HG03565 (cell line): ENCODE results near the gene PMF1.

Experiments
- ATAC-seq: cut with Tn5 transposase; IDR thresholded peaks from one replicate; pipeline ENCODE4 v1.9.1; 2021; ENCODE audit warnings: mild to moderate bottlenecking, moderate library complexity; ENCODE audit not compliant: unreplicated experiment

Gene PMF1

DNA sequence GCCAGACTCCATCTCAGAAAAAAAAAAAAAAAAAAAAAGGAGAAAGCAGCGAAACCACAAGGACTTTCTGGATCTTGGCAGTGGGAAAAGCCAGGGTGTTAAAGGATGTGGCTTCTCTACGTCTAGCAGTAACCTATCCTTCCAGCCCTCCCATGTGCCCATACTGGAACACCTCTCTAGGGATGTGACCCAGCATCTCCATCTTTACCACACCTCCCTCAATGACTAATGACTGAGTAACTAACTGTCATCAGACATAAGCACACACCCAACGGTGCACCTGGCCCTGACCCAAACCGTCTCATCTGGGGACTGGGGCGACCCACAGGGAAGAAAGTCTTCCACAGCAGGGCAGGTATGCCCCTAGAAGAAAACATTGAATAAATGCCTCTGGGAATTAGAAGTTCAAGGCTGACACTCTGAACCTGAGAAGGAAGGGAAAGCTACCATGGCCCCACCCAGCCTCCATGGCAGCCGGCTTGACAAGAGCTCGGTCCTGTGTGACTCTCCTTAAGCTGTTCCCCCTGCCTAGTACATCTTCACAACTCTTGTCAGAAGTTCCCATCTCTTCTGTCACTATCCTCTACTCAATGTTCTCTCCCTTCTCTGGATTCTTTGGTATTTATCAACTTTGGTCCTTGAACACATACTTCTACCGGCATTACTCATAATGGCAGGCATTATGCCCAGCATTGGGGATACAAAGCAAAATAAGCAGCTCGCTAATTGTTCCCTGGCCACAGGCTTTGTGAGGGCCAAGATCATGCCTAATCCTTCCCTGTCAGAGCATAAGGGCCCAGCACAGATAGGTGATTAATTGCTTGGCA, 49.9 kb downstream of the PMF1 start:
- no peak for ATAC-seq

DNA sequence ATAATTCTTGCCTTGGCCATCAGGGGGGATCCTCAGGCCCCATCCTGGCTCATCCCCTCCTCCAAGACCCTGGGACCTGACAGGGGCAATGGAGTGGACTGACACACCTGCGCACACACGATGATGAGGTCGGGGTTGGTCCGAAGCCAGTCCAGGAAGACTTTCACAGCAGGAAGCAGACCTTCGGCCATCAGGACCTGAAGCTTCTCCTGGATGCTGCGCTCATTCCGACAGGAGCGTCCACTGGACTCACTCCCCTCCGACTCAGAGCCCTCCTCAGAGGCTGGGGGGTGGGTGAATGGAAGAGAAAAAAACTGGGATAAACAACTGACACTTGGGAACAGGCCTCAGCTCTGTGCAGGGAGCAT, 50.5 kb downstream of the PMF1 start:
- ATAC-seq: no peak

DNA sequence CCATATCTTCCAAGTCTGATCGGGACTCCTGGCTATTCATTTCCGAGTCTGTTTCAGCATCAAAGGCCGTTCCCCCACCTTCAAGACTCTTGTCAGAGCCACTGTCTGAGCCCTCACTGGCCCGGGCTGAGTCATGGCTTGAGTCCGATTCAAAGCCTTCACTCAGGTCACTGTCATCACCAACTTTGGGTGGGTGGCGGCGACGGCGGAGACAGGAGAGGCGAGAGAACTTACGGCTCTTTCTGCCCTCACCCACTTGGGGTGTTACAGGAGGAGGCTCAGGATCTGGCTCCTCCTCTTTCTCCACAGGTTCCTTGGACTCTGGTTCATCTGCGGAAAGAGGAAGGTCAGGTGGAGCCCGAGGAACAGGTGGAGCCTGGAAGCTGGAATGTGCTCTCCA, 53.2 kb downstream of the PMF1 start:
- no peak for ATAC-seq

DNA sequence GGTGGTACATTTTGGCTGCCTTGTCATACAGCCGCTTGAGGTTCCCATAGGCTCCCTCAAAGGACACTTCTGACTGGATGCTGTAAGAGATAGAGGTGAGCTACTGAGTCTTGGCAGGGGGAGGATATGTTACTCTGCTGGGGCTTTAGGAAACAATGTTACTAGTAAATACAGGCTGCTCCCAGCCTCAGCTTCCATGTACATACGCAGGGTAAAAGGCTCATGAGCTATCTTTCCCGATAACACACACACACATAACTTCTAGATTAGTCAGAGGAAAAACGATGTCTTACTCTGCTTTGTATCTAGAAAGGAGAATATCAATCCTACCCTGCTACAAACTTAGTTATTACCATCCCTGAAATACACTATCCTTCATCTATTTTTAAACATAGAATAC, 55.5 kb downstream of the PMF1 start:
- no peak for ATAC-seq

DNA sequence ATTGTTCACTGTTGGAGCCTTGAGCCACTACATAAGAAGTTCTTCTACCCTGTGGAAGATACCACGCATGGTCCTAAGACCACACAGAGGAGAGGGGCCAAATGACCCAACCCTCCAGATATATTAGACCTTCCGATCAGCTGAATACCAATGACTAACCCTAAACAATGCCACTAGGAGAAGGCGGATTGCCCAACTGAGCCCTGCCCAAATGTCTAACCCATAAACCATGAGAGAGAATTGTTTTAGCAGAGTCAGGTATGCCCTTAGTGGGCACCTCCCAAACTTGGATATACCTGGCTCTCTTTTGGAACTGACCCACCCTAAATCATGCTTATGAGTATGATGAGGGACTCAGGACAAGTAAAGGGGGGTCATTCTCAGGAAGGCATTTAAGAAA, 57.5 kb downstream of the PMF1 start:
- no peak for ATAC-seq

DNA sequence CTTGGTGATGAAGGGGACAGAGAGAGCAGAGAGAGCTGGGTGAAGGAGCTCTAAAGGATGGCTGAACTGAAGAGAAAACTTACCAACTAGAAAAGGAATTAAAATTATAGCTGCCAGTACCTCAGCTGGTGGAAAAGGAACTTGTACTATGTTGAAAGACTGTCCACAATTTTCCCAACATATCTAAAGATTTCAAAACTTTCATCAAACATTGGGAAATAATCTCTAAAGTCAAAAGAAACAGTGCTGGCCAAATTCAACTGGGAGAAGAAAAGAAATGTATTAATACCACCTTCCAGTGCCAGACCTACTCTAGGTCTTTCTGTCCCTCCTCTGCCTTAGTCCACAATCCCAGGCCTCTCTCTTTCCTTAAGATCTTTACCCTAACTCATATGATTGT, 63.7 kb downstream of the PMF1 start:
- ATAC-seq: no peak

DNA sequence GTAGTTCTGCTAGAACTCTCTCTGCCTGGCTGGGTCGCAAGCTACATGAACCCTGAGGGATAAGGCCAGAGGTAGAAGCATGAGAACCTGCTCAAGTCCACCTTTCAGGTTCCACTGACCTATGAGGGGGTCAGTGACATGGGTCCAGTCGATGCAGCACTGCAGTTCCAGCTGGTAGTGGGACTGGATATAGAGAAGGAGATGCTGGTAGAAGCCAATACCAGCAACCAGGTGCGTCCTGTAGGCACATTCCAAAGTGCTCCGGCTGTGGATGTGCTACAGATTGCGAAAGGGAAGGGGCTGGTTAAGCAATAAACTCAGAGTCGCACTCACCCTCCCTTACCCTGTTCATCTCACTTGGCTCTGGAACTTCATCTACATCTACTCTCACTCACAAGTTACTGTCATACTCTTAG, 64.2 kb downstream of the PMF1 start:
- no peak for ATAC-seq

DNA sequence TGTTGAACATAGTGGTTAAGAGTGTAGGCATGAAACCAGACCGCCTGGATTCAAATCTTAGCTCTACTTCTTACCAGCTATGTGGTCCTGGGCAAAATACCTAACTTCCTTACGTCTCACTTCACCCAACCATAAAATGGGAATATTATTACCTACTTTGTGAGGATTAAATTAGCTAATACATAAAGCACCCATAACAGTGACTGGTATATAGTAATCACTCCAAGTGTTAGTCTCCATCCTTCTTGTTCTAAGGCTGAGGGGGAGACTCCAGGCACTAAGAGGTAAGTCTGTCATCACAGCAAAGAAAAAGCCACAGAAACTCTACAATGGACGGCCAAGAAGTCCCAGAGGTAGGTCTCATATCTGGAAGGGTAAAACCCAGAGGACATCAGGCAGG, 67.0 kb downstream of the PMF1 start:
- ATAC-seq: no peak

DNA sequence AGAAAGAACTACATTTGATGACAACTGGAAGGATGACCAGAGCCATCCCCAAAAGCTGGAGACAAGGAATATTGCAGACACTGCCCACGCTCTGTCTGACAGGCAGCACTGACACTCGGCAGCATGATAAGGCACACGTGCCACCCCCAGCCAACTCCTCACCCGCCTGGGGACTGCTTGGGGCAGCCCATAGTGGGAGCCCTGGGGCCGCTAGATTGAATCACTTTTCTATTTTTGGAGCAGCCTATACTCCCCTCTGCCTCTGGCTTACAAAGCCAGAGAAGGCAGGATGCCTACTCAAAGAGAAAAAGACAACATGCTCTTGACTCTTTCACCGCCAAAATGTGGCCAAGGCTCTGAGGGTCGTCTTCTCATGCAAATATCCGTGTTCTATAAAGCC, 68.5 kb downstream of the PMF1 start:
- ATAC-seq: peak; percentile 33

DNA sequence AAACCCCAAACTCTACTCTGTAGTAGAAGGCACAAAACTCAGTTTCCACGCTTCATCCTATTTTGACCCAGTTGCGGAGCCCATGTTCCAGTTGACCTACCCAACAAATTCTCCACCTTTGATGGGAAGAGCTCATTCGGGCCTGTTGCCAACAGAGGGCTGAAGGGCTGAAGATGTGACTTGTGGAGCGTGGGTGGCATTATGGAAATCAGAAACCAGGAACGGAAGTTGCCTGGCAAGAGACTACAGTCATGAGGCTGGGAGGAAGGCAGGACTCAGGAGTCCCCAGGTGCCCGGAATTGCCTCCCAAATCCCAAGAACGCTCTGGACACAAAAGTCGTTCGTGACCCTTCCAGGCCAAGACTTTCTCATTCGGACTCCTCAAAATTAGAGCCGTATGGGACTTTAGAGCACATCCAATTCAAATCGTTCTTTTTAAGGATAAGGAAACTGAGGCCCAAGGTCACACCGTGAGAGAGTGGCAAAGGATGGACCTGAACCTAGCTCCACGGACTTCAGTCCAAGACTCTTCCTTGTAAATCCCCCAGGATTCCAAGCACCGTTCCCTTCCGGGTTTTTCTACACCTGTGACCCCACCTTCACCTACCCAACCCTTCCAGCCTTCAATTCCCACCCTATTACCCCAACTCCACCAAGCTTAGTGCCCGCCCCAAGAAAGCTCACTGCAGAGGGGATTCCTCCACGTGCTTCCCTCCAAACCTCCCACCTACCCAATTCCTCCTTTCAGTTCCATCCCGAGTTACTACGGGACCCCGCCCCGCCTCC, 69.1 kb downstream of the PMF1 start:
- no peak for ATAC-seq

DNA sequence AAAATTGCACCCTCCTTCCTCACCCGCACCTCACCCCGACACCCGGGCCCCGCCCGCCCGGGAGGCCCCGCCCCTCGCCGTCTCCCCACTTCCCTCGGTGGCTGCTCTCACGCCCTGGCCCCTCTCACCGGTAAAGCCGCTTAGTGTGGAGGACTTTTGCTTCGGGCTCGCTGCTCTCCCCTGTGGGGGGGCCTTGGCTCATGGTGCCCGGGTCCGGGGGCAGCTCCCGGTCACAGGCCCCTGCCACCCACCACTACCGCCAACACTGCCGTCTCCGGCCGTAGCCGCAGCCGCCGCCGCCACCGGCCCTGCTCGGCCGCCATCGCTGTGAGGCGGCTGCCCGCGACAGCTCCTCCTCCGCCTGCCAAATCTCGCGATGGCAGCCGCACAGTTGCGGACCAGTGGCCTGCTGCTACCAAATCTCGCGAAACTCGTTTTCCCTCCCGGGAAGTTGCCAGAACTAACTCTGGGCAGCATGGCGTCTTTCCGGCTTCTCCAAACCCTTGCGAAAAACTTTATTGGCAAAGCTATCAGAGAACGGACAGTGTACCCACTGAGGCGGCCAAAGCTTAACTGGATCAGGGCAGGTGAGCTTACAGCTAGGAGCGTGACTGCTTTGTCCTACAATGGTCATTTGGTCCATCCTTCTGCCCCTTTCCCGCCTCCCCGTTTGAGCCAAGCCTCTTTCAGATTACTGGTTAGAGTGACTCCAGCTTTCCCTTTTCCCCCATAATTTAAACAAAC, 69.8 kb downstream of the PMF1 start, which contains the start of gene SMG5:
SMG5 (minus strand) TSS at position 347 of the 744 bp plus-strand sequence; CDS start at position 202, 145 bp downstream.
- peak; percentile 65 for ATAC-seq

DNA sequence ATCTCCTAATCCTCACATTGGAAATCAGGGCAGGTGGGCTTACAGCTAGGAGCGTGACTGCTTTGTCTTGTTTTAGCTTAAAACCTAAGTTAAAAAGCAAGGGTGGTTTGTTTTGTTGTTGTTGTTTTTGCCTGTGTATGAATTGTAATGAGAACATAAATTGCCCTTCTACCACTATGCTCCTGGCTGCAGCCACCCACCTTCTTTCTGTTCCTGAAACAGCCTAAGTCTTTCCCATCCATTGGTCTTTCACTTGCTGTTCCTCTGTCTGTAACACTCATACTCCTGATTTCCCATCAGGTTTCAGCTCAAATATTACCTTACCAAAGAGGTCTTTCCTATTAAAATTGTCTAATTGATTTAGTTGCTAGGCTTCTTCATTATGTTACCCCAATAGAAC, 70.7 kb downstream of the PMF1 start:
- ATAC-seq: no peak

DNA sequence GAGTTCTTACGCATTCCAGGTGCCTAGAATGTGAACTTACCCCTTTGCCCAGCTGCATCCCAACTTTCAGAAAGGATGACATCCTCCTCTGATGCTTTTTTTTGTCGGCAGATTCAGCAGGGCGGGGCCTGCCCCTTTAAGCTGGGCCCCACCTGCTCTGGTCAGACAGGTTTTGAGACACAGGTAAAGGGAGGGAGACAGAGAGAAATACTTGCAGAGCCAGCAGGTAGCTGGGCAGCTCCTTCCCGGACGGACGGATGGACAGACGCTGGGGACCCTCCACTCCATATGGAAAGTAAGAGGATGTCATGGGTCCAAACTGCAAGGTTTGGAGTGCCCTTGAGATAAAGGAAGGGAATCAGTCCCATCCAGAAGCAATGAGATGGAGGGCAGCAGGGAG, 71.3 kb downstream of the PMF1 start, which contains the start of gene TMEM79:
TMEM79 (plus strand) TSS at position 214 of the 400 bp plus-strand sequence. CDS start 902 bp downstream, outside the sequence.
- no peak for ATAC-seq

DNA sequence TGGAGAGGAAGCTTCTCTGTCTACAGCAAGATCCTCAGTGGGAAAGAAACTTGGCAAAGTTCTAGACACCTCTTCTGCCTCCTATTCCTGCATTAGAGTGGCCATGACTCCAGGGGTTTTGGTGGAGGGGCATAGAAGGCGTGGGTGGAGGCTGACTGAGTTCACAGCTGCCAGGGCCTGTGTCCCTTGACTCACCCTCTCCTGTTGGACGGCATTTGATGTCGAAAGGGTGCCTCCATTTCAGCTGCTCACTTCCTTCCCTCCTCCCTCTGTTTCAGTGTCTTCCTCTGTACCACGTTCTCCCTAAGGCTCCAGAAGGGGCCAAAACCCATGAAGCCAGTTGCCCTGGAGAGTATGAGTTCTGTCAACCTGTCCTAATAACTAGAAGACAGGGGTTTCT, 72.0 kb downstream of the PMF1 start:
- ATAC-seq: no peak

DNA sequence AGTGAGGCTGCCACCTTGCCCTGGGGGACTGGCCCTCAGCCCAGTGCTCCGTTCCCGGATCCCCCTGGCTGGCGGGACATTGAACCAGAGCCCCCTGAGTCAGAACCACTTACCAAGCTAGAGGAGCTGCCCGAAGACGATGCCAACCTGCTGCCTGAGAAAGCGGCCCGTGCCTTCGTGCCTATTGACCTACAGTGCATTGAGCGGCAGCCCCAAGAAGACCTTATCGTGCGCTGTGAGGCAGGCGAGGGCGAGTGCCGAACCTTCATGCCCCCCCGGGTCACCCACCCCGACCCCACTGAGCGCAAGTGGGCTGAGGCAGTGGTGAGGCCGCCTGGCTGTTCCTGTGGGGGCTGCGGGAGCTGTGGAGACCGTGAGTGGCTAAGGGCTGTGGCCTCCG, 72.6 kb downstream of the PMF1 start:
- ATAC-seq: no peak

DNA sequence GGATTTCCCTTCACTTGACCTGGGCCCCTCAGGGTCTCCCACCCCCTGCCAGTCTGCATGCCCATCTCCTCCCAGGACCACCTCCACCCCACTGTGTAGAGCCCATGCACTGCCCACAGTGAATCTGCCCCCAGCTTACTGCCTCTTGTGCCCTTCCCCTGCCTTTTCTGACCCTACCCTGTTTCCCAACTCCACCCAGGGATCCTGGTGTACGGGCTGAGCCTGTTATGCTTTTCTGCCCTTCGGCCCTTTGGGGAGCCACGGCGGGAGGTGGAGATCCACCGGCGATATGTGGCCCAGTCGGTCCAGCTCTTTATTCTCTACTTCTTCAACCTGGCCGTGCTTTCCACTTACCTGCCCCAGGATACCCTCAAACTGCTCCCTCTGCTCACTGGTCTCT, 73.3 kb downstream of the PMF1 start:
- ATAC-seq: no peak
